Heart left ventricle (tissue), 16 donors: ENCODE data around the gene INPP4A. TPM values are rescaled to one million over a fixed set of nuclear protein-coding genes. Genes with fewer than 3 reads are reported as not detected.

Source experiments
- ATAC-seq, 4 donors: fragments of 200-7000 bp; cut with Tn5 transposase; one replicate each; pipeline ENCODE4 v1.9.1; 2020 to 2022; ENCODE audit warnings: moderate library complexity in 4 of 4, mild to moderate bottlenecking in 3 of 4, moderate number of reproducible peaks in 1 of 4
- DNase-seq, 5 donors: peaks; one replicate each; pipeline ENCODE4 v3.0.0-alpha.2; 2020
- H3K27ac ChIP-seq, 12 donors: fragments of 200-600 bp; sonication (generic) in 4 of 12; one replicate each; pipeline versions ENCODE4 v1.5.0 to v1.8.0; 2016 to 2022; ENCODE audit warnings: mild to moderate bottlenecking in 2 of 12
- H3K27me3 ChIP-seq, 9 donors: fragments of 200-600 bp; sonication (generic) in 2 of 9; one replicate each; pipeline versions ENCODE4 v1.5.1 to v1.8.0; 2016 to 2022; ENCODE audit warnings: mild to moderate bottlenecking in 3 of 9
- H3K36me3 ChIP-seq, 9 donors: fragments of 200-600 bp; sonication (generic) in 2 of 9; one replicate each; pipeline versions ENCODE4 v1.5.0 to v1.8.0; 2018 to 2022; ENCODE audit warnings: mild to moderate bottlenecking in 2 of 9
- H3K4me1 ChIP-seq, 12 donors: fragments of 200-600 bp; sonication (generic) in 4 of 12; one replicate each; pipeline versions ENCODE4 v1.5.0 to v1.8.0; 2016 to 2022; ENCODE audit warnings: mild to moderate bottlenecking in 3 of 12
- H3K4me3 ChIP-seq, 12 donors: fragments of 200-600 bp; sonication (generic) in 4 of 12; one replicate each; pipeline versions ENCODE4 v1.5.0 to v1.8.0; 2017 to 2022; ENCODE audit warnings: mild to moderate bottlenecking in 9 of 12, moderate library complexity in 4 of 12
- H3K9me3 ChIP-seq, 12 donors: fragments of 200-600 bp; sonication (generic) in 4 of 12; one replicate each; pipeline versions ENCODE4 v1.5.0 to v1.8.0; 2016 to 2022; ENCODE audit warnings: mild to moderate bottlenecking in 1 of 12
- POLR2A ChIP-seq, 2 donors: fragments of 450-650 bp; IDR thresholded peaks; one replicate each; pipeline ENCODE4 v1.6.1; 2017; ENCODE audit warnings: antibody characterized with exemption in 2 of 2, mild to moderate bottlenecking in 2 of 2, moderate library complexity in 2 of 2
- WGBS, 4 donors: extraction: QIAGEN DNeasy Blood & Tissue Kit in 2 of 4; methylation state at CpG; one replicate each; pipeline versions ENCODE4 v1.1.5 to v1.1.7; 2013 to 2018; 5-methylcytosine and 5-hydroxymethylcytosine counted together
- intact Hi-C, 10 donors: fragments of 100-400 bp; cut with DNase I; formaldehyde crosslinking; loops; one replicate each; pipeline versions ENCODE4 v1.11.1 to v1.14.2; 2022
- polyA plus RNA-seq, 2 donors: library from polyadenylated mRNA; stranded (reverse); fragments of 200-250 nt; gene quantifications; one replicate each; pipeline ENCODE4 v1.2.3, GENCODE V29; 2013
- total RNA-seq, 9 donors: library from RNA; depleted of rRNA in 2 of 9; stranded (reverse); fragments of >200 nt in 2 of 9; fragmentation: NEBNext Ultra II Directional in 3 of 9; extraction: Animal tissue kit (Norgen Biotek cat#: 25700) in 3 of 9; gene quantifications; one replicate each; pipeline versions ENCODE4 v1.1.0 to v1.2.4, GENCODE V29; 2016 to 2023
- TF ChIP-seq, protein P1 (sequence below), 12 donors: fragments of 200-600 bp; sonication (generic) in 4 of 12; IDR thresholded peaks; one replicate each; pipeline versions ENCODE4 v1.5.0 to v1.8.0; 2018 to 2022; ENCODE audit warnings: antibody characterized with exemption in 12 of 12, mild to moderate bottlenecking in 5 of 12
- donor health status: ischemic (EF 13 %, LVEDD 7.1; RV severe dilation, severe dysfunction).
- donor health status: healthy with polysubstance abuse.
- donor health status: DM: no; HTN: yes; CAD: no.
- donor health status: DM: no; HTN: no; CAD: no.
- donor health status: ischemic (EF 25% LVEDD 6.9; RV normal size, moderate dysfunction).
- donor health status: ischemic (EF 25% LVEDD 5.7; RV mildly dilated, moderate dysfunction).
- donor health status: healthy.
- donor health status: DM: yes; HTN: yes; CAD: no.
- donor health status: ischemic (EF 35%, LVEDD 5.7; RV mildly dilated, moderate dysfunction).
- donor health status: nonischemic (EF 11% LVEDD 7.7; RV severe dilation, severe dysfunction).
- donor health status: DM: yes; HTN: yes; CAD: no.
- donor health status: PGD.
- donor health status: ischemic (EF 29% LVEDD 5.4; RV normal size, mild dysfunction).
- donor health status: nonischemic (EF 23%, LVEDD 6.1; RV moderate dilation, normal function).

Gene INPP4A
- total and polyA plus RNA-seq, 11 donors, result 5.1 to 30.5 (median 20.3) TPM

DNA sequence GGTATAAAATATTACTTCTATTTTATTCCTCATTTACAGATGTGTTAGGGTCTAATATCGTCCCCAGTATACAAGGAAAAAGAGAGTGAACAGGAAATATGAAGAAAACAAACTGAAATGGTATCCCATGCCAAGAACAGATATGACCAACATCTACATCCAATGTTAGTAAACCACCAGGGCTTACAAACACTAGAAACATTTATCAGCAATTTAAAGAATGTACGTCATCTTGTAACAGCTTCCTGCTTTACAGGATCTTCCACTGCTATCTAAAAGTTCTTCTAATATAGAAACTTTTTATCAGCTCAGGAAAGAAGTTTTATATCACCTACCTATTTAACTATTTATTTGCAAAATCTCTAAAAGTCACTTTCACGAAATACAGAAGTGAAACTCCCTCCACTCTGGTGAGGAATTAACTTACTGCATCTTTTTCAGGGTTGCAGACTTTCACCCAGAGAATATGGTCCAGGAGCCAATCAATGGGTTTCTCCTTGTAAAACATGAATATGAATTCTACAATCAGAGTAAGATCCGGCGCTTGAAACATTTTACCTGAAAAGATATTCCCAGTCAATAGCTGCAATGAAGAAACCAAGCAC, 198.9 kb downstream of the INPP4A start:
- ATAC-seq (no peak), DNase-seq (no peak)
- no peaks in the 10 kb centered on the region for H3K9me3 ChIP-seq
- WGBS, 4 donors, result 84 to 90% (median 85%) methylated on average over 5 of the region's 5 CpGs
- no peaks in the 10 kb centered on the region for H3K4me1 ChIP-seq
- intact Hi-C loops, result loop anchor here in 2 of 10 donors (10.0 kb wide), 1 partner anchor 421 kb away; no protein-coding TSS in a partner anchor
- no peaks in the 10 kb centered on the region for H3K27me3 ChIP-seq
- H3K4me3 ChIP-seq, result no peak overlapping the region
- no peak overlapping the region for H3K27ac ChIP-seq
- TF ChIP-seq POLR2A (IDR thresholded peaks at IDR 0.05), result no peak
- TF ChIP-seq, protein P1, sequence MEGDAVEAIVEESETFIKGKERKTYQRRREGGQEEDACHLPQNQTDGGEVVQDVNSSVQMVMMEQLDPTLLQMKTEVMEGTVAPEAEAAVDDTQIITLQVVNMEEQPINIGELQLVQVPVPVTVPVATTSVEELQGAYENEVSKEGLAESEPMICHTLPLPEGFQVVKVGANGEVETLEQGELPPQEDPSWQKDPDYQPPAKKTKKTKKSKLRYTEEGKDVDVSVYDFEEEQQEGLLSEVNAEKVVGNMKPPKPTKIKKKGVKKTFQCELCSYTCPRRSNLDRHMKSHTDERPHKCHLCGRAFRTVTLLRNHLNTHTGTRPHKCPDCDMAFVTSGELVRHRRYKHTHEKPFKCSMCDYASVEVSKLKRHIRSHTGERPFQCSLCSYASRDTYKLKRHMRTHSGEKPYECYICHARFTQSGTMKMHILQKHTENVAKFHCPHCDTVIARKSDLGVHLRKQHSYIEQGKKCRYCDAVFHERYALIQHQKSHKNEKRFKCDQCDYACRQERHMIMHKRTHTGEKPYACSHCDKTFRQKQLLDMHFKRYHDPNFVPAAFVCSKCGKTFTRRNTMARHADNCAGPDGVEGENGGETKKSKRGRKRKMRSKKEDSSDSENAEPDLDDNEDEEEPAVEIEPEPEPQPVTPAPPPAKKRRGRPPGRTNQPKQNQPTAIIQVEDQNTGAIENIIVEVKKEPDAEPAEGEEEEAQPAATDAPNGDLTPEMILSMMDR (IDR thresholded peaks at IDR 0.05), result no peak
- peaks cover 0 to 87% (median 31%) of the 10 kb centered on the region in 9 donors for H3K36me3 ChIP-seq

Other genes with a start within 250 kb of the INPP4A start
- under 1 TPM in 1 of 9 donors, not detected in 8; 0.43 TPM for gene CNGA3, start 98.4 kb upstream of the INPP4A start, total RNA-seq
- gene CNGA3, start 98.4 kb upstream of the INPP4A start, polyA plus RNA-seq, result not detected
- gene COA5, start 163.7 kb downstream of the INPP4A start, total RNA-seq, result 10 to 100 TPM; 19.6 to 33.5 (median 27.7) TPM
- gene COA5, start 163.7 kb downstream of the INPP4A start, polyA plus RNA-seq, result 10 to 100 TPM; 23.2 to 39.5 TPM
- 10 to 100 TPM; 22.3 to 31.4 (median 25.6) TPM for gene UNC50, start 163.7 kb downstream of the INPP4A start, total RNA-seq
- 10 to 100 TPM; 36.9 to 37.0 TPM for gene UNC50, start 163.7 kb downstream of the INPP4A start, polyA plus RNA-seq